Lower lobe of right lung (tissue), 2 donors: ENCODE measurements around the gene PAPPA. TPM values are rescaled to one million over a fixed set of nuclear protein-coding genes. Genes with fewer than 3 reads are reported as not detected.
A peak's percentile ranks its signal among the peaks of the same experiment; 100 is the strongest.

ENCODE experiments used
- ATAC-seq, 2 donors: fragments of 200-7000 bp; cut with Tn5 transposase; one replicate each; pipeline ENCODE4 v1.9.1; 2020 to 2022; ENCODE audit warnings: mild to moderate bottlenecking in 2 of 2, moderate library complexity in 2 of 2
- DNase-seq: peaks from one replicate; pipeline ENCODE4 v3.0.0-alpha.2; 2020
- H3K27ac ChIP-seq: fragments of 200-600 bp; one replicate; pipeline ENCODE4 v1.8.0; 2022
- H3K27me3 ChIP-seq: fragments of 200-600 bp; one replicate; pipeline ENCODE4 v1.8.0; 2022; ENCODE audit warnings: low read depth
- H3K36me3 ChIP-seq: fragments of 200-600 bp; one replicate; pipeline ENCODE4 v1.8.0; 2022; ENCODE audit warnings: mild to moderate bottlenecking
- H3K4me1 ChIP-seq: fragments of 200-600 bp; one replicate; pipeline ENCODE4 v1.8.0; 2022
- H3K4me3 ChIP-seq: fragments of 200-600 bp; one replicate; pipeline ENCODE4 v1.8.0; 2022; ENCODE audit warnings: mild to moderate bottlenecking
- H3K9me3 ChIP-seq: fragments of 200-600 bp; one replicate; pipeline ENCODE4 v1.8.0; 2022
- CTCF ChIP-seq: fragments of 200-600 bp; IDR thresholded peaks from one replicate; pipeline ENCODE4 v1.8.0; 2022; ENCODE audit warnings: antibody characterized with exemption, mild to moderate bottlenecking
- intact Hi-C: fragments of 100-400 bp; cut with DNase I; formaldehyde crosslinking; loops from one replicate; pipeline ENCODE4 v1.11.0; 2022
- total RNA-seq: library from RNA; stranded (reverse); fragmentation: NEBNext Ultra II Directional; extraction: Animal tissue kit (Norgen Biotek cat#: 25700); gene quantifications from one replicate; pipeline ENCODE4 v1.2.1, GENCODE V29; 2021
- donor health status: DM: no; HTN: yes; CAD: no; lungs with severe emphysema.

Gene PAPPA
- total RNA-seq, 1 donor from 2014 or later = 2.2 TPM

- H3K4me3 ChIP-seq = no peak overlapping the region
- no peaks in the 10 kb centered on the region for H3K27me3 ChIP-seq
- H3K36me3 ChIP-seq = no peaks in the 10 kb centered on the region
- intact Hi-C loops = no loop called here
- no peaks in the 10 kb centered on the region for H3K4me1 ChIP-seq
- ATAC-seq (peak; percentile 39 to 53), DNase-seq (peak; percentile 60)
- no peak for TF ChIP-seq CTCF
- no peak overlapping the region for H3K27ac ChIP-seq
- no peaks in the 10 kb centered on the region for H3K9me3 ChIP-seq
These were observed 36.1 kb downstream of the PAPPA start for GRCh38 chr9:116189683-116190082.

GRCh38 chr9:116190637-116191396, 37.2 kb downstream of the PAPPA start:
- no peak for DNase-seq
- no peak for ATAC-seq
- Histone ChIP-seq H3K9me3 (no peaks in the 10 kb centered on the region), H3K36me3 (no peaks in the 10 kb centered on the region), H3K27ac (no peak overlapping the region), H3K27me3 (no peaks in the 10 kb centered on the region), H3K4me1 (no peaks in the 10 kb centered on the region), H3K4me3 (no peak overlapping the region)
- intact Hi-C loops = no loop called here
- no peak for TF ChIP-seq CTCF

DNA sequence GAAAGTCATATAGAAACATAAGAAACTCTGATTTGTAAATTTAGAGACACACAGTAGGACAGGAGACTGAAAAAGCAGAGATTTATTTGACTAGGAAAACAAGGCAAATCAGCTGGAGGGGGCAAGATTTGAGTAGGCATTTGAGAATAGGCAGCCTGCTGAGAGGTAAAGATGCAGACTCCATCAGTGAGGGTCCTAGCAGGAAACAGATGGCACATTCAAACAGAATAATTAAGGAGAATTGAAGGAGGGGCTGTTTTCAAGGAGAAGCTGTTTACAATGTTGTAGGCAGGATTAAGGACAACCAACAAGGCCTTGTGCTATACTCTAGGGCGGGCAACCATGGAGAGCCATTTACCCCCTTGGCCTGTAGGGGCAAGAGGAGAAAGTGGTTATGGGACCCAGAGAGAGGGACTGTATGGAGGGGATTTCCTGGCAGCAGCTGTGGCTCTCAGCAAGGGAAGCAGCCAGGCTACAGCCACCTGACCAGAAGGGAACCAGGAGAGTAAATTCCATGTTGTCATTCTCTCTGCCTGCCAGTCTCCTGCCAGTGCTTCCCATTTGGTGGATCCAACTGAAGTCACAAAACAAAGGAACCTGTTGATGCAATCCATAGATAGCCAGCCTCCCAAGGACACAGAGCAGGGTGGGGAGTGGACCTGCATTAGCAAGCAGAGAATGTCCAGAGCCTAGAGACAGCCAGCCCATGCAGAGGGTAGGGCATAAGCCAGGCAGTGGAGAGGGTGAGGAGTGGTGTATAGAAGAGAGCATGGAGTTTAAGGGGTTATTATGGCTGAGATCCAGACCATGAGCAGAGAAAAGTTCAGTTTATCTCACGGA, 38.2 kb downstream of the PAPPA start:
- H3K4me3 ChIP-seq = no peak overlapping the region
- no peaks in the 10 kb centered on the region for H3K27me3 ChIP-seq
- H3K27ac ChIP-seq = no peak overlapping the region
- intact Hi-C loops = no loop called here
- ATAC-seq = no peak
- no peak for TF ChIP-seq CTCF
- no peaks in the 10 kb centered on the region for H3K36me3 ChIP-seq
- H3K4me1 ChIP-seq = no peaks in the 10 kb centered on the region
- no peaks in the 10 kb centered on the region for H3K9me3 ChIP-seq
- DNase-seq = no peak

DNA sequence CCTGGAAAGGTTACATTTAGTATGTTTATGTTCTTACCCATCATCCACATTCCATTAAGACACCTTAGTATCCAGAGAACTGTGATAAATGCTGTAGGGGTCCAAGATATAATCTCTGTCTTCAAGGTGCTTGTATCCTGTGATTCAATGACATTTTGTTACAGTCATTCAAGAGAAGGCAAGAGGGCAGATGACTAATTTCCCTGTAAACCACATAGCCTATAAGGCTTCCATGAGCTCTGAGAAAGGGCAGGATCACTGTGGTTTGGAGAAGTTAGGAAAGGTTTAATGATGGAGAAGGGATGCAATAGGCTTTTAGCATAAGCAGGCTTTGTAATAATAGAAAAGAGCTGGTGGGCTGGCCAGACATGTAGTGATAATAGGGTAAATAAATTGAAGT, 40.0 kb downstream of the PAPPA start:
- no peak overlapping the region for H3K4me3 ChIP-seq
- intact Hi-C loops = no loop called here
- H3K4me1 ChIP-seq = no peaks in the 10 kb centered on the region
- ATAC-seq (no peak), DNase-seq (no peak)
- no peak for TF ChIP-seq CTCF
- H3K27ac ChIP-seq = no peak overlapping the region
- H3K27me3 ChIP-seq = no peaks in the 10 kb centered on the region
- H3K9me3 ChIP-seq = no peaks in the 10 kb centered on the region
- no peaks in the 10 kb centered on the region for H3K36me3 ChIP-seq

- no peaks in the 10 kb centered on the region for H3K27me3 ChIP-seq
- intact Hi-C loops = no loop called here
- no peak for TF ChIP-seq CTCF
- no peak overlapping the region for H3K27ac ChIP-seq
- H3K4me1 ChIP-seq = no peaks in the 10 kb centered on the region
- no peaks in the 10 kb centered on the region for H3K36me3 ChIP-seq
- no peak for ATAC-seq
- no peak for DNase-seq
- no peak overlapping the region for H3K4me3 ChIP-seq
- no peaks in the 10 kb centered on the region for H3K9me3 ChIP-seq
These were observed 43.2 kb downstream of the PAPPA start for GRCh38 chr9:116196806-116197205.
